ENCODE data around the gene ASXL2. TPM values are rescaled to one million over a fixed set of nuclear protein-coding genes. Genes with fewer than 3 reads are reported as not detected.

Gene ASXL2
- total and polyA plus RNA-seq, 2 of the 13 experiments (the other 11 are each of a cell fraction or from before 2014, with no cell fraction given): 12.1 to 19.2 TPM

GRCh38 chr2:25685741-25686140 lies 192.5 kb downstream of the ASXL2 start (continued):
- TF ChIP-seq AKNA (CRISPR knock-in tag; IDR thresholded peaks at IDR 0.05; ENCODE audit: borderline replicate concordance): no peak
- no peak for TF ChIP-seq PCBP2 (optimal IDR thresholded peaks at IDR 0.05; ENCODE audit: low read depth, low read length, poor library complexity, severe bottlenecking)
- TF ChIP-seq PTBP1 (IDR thresholded peaks at IDR 0.05; ENCODE audit: low read depth, low read length, poor library complexity, severe bottlenecking): no peak

- no peak for TF ChIP-seq CAMTA2 (CRISPR knock-in tag; IDR thresholded peaks at IDR 0.05; ENCODE audit: borderline replicate concordance)
- no peak for TF ChIP-seq U2AF2 (IDR thresholded peaks at IDR 0.05; ENCODE audit: low read depth, low read length)
- no peak for TF ChIP-seq UBTF (CRISPR knock-in tag; IDR thresholded peaks at IDR 0.05)
- no peak for TF ChIP-seq ZNF678 (CRISPR knock-in tag; IDR thresholded peaks at IDR 0.05)
- no peak for TF ChIP-seq ZNF792 (CRISPR knock-in tag; IDR thresholded peaks at IDR 0.05)
- no peak for TF ChIP-seq IKZF4 (CRISPR knock-in tag; IDR thresholded peaks at IDR 0.05; ENCODE audit: borderline replicate concordance, low read depth, not compliant biosample characterization)
- no peak for TF ChIP-seq U2AF1 (optimal IDR thresholded peaks at IDR 0.05; ENCODE audit: low read depth, low read length)
- no peak for TF ChIP-seq XRCC5 (optimal IDR thresholded peaks at IDR 0.05; ENCODE audit: low read length)
- no peak for TF ChIP-seq HDAC6 (IDR thresholded peaks at IDR 0.05; ENCODE audit: low read depth, low read length)
- no peak for DNase-seq (ENCODE audit: low spot score)
- Histone ChIP-seq H3K27me3 (ENCODE audit: control insufficient read depth in 1 of 2, insufficient read depth in 2 of 2, low read length in 2 of 2) (no peaks in the 10 kb centered on the region; a peak in 2 of 5 replicates), H3K4me1 (ENCODE audit: insufficient read depth, low read length) (peaks cover 21% of the 10 kb centered on the region), H3K9ac (ENCODE audit: insufficient read depth, low read depth, low read length) (no peak overlapping the region), H3K36me3 (replicated peaks in 1 of 2; ENCODE audit: control insufficient read depth in 1 of 2, insufficient read depth in 2 of 2, low read length in 2 of 2) (no peaks in the 10 kb centered on the region), H3K9me3 (ENCODE audit: low read length) (no peaks in the 10 kb centered on the region), H3K79me2 (ENCODE audit: insufficient read depth, low read length) (no peaks in the 10 kb centered on the region), H3K4me2 (ENCODE audit: low read depth, low read length) (no peak overlapping the region), H3K4me3 (replicated peaks in 1 of 3; ENCODE audit: insufficient read depth in 1 of 3, low read depth in 2 of 3, low read length in 3 of 3) (no peak overlapping the region), H3K27ac (ENCODE audit: extremely low read length, insufficient read depth, low read length) (no peak overlapping the region), H4K20me1 (ENCODE audit: insufficient read depth, low read length) (no peaks in the 10 kb centered on the region), H2AFZ (ENCODE audit: low read length) (no peak overlapping the region)
- FAIRE-seq: no peak
- 76% methylated on average over 20 of the region's 20 CpGs for WGBS (ENCODE audit: low lambda C conversion rate)
- in situ Hi-C loops (cut with HindIII; ENCODE audit: extremely low pct_ligation_motif_present, low pct_unique_long_range_greater_than_20kb) (no loop called here), intact Hi-C loops (cut with micrococcal nuclease; ENCODE audit: unreplicated experiment) (no loop called here)
- CTCF ChIA-PET (ENCODE audit: low intra/inter-chr PET ratio, low total read pairs): no interaction called here
- no TSS peak for BruUV-seq (replicated peaks)
- no peak for ATAC-seq
- POLR2A ChIA-PET: interaction anchor here (1.2 kb wide), 1 partner anchor 11 kb away, joined by 4 read pairs; the partner anchor contains the start of gene DTNB
These were observed 193.5 kb downstream of the ASXL2 start for GRCh38 chr2:25684577-25685473.
